GM12874 (cell line): ENCODE results near the gene SPEG.

Experiments used
- CTCF ChIP-seq: IDR thresholded peaks from 2 replicates; pipeline ENCODE4 v1.5.1; 2011; ENCODE audit warnings: low read depth, mild to moderate bottlenecking, control low read depth, low read length, moderate library complexity; ENCODE audit not compliant: insufficient read depth

Gene SPEG

GRCh38 chr2:219401606-219402005 is 33.0 kb upstream of the SPEG start:
- TF ChIP-seq CTCF: no peak

- TF ChIP-seq CTCF: peak; percentile 82
Observed at GRCh38 chr2:219402665-219403515, 31.8 kb upstream of the SPEG start.

- no peak for TF ChIP-seq CTCF
Observed at GRCh38 chr2:219403861-219404260, 30.8 kb upstream of the SPEG start.

GRCh38 chr2:219404291-219404910 is 30.2 kb upstream of the SPEG start:
- TF ChIP-seq CTCF: no peak

- TF ChIP-seq CTCF: no peak
Observed at GRCh38 chr2:219404954-219405353, 29.7 kb upstream of the SPEG start.

GRCh38 chr2:219405451-219405850 is 29.2 kb upstream of the SPEG start:
- no peak for TF ChIP-seq CTCF

- no peak for TF ChIP-seq CTCF
Observed at GRCh38 chr2:219405958-219406860, 28.4 kb upstream of the SPEG start.
